Motor neuron (in vitro differentiated cells): ENCODE results near the gene ACSS3. TPM values are rescaled to one million over a fixed set of nuclear protein-coding genes. Genes with fewer than 3 reads are reported as not detected.

Experiments used
- ATAC-seq, 8 experiments: fragments of 200-7000 bp; cut with Tn5 transposase; replicated peaks in 6 of 8; 2 replicates each; pipeline ENCODE4 v1.8.0; 2021; ENCODE audit warnings: mild to moderate bottlenecking in 8 of 8, moderate library complexity in 8 of 8
- H3K27ac ChIP-seq, 2 donors: fragments of 250-450 bp; sonication (Bioruptor Pico); 2 replicates each; pipeline ENCODE4 v1.9.0; 2021; ENCODE audit warnings: antibody characterized with exemption in 2 of 2, mild to moderate bottlenecking in 2 of 2, moderate library complexity in 1 of 2
- H3K4me1 ChIP-seq, 2 donors: fragments of 250-450 bp; sonication (Bioruptor Pico); replicated peaks in 1 of 2; 2 replicates each; pipeline ENCODE4 v1.6.1; 2021; ENCODE audit warnings: antibody characterized with exemption in 2 of 2, mild to moderate bottlenecking in 2 of 2, moderate library complexity in 1 of 2
- H3K4me3 ChIP-seq, 5 donors: fragments of 250-450 bp; sonication (Bioruptor Pico); 2 replicates each; pipeline ENCODE4 v1.9.0; 2021; ENCODE audit warnings: antibody characterized with exemption in 5 of 5, mild to moderate bottlenecking in 5 of 5, moderate library complexity in 4 of 5
- WGBS, 10 experiments: fragments of 450-650 bp; shearing (Covaris generic); methylation state at CpG; one replicate each; pipeline ENCODE4 v1.0.0; 2022; 5-methylcytosine and 5-hydroxymethylcytosine counted together
- in situ Hi-C, 9 experiments: fragments of 400-800 bp; cut with MboI; loops; one replicate each; pipeline ENCODE4 v1.15.0; 2021; ENCODE audit warnings: low sequenced_read_pairs in 9 of 9, low pct_unique_long_range_greater_than_20kb in 2 of 9; ENCODE audit not compliant: unreplicated experiment in 9 of 9
- total RNA-seq, 8 experiments: library from RNA; unstranded; fragments of 300-600 nt; gene quantifications; 2 replicates each; pipeline versions ENCODE4 v1.2.3 to v1.2.4, GENCODE V29; 2022

ACSS3 gene
- total RNA-seq, 8 experiments from 2014 or later = 2.1 to 20.7 (median 4.9) TPM

DNA sequence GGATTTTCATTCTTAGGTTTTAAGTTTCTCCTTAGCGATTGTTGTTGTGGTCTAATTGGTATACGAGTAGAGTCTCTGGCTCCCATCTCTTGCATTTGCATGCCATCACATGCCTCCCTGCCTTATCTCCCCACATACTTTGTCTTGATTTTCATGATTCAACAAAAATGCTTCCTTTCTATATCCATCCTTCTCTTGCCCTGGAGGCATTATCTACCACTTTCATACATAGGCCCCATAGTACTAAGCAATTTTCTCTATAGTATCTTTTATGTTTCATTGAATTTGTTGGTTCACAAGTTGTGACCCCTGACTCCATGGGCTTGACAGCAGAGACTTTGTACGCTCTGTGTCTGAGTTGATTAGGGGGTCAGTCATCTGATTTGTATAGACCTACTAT, 226.1 kb downstream of the ACSS3 start:
- in situ Hi-C loops = no loop called here
- Histone ChIP-seq H3K4me3 (no peak overlapping the region), H3K4me1 (no peaks in the 10 kb centered on the region), H3K27ac (no peak overlapping the region)
- 67 to 100% (median 83%) methylated on average over 1 to 3 of the region's 3 CpGs; no CpG with 5 or more reads in 2 of the 10 experiments for WGBS, 10 experiments
- ATAC-seq = no peak

Other genes with a start within 250 kb of the ACSS3 start
- 10 to 100 TPM in 7 of 8 experiments, 1 to 10 TPM in 1; 2.1 to 50.7 (median 33.0) TPM for gene LIN7A, start 140.1 kb upstream of the ACSS3 start, total RNA-seq